H9 (cell line): ENCODE measurements around the gene DLK2. TPM values are rescaled to one million over a fixed set of nuclear protein-coding genes. Genes with fewer than 3 reads are reported as not detected.

Source experiments
- DNase-seq: peaks from one replicate; pipeline ENCODE4 v3.0.0-alpha.2; 2017
- H2AFZ ChIP-seq: one replicate; pipeline ENCODE4 v1.6.1; 2013; ENCODE audit warnings: mild to moderate bottlenecking, low read length, control low read depth, moderate library complexity
- H2AK5ac ChIP-seq: 2 replicates; pipeline ENCODE4 v1.6.1; 2013; ENCODE audit warnings: low read length, control low read depth, mixed read lengths; ENCODE audit not compliant: insufficient read length
- H2BK120ac ChIP-seq: one replicate; pipeline ENCODE4 v1.6.1; 2013; ENCODE audit warnings: low read depth, mild to moderate bottlenecking, low read length, control low read depth, inconsistent platforms; ENCODE audit not compliant: poor library complexity, severe bottlenecking
- H2BK12ac ChIP-seq: 2 replicates; pipeline ENCODE4 v1.6.1; 2013; ENCODE audit warnings: low read length, control low read depth, mixed read lengths, low read depth; ENCODE audit not compliant: insufficient read length
- H2BK15ac ChIP-seq: 2 replicates; pipeline ENCODE4 v1.6.1; 2013; ENCODE audit warnings: low read depth, low read length, control low read depth
- H2BK20ac ChIP-seq: one replicate; pipeline ENCODE4 v1.6.1; 2013; ENCODE audit warnings: low read depth, mild to moderate bottlenecking, low read length, control low read depth, inconsistent platforms; ENCODE audit not compliant: poor library complexity, severe bottlenecking
- H2BK5ac ChIP-seq: 2 replicates; pipeline ENCODE4 v1.6.1; 2013; ENCODE audit warnings: low read length, control low read depth, mixed read lengths; ENCODE audit not compliant: insufficient read length
- H3K14ac ChIP-seq: 2 replicates; pipeline ENCODE4 v1.6.1; 2013; ENCODE audit warnings: low read length, control low read depth; ENCODE audit not compliant: insufficient read depth
- H3K18ac ChIP-seq: 2 replicates; pipeline ENCODE4 v1.6.1; 2013; ENCODE audit warnings: low read depth, mild to moderate bottlenecking, mixed read lengths, low read length, control low read depth; ENCODE audit not compliant: insufficient read length
- H3K23ac ChIP-seq: 2 replicates; pipeline ENCODE4 v1.6.1; 2013; ENCODE audit warnings: low read length, control low read depth, mixed read lengths, low read depth; ENCODE audit not compliant: insufficient read length
- H3K23me2 ChIP-seq: 2 replicates; pipeline ENCODE4 v1.6.1; 2013; ENCODE audit warnings: low read depth, mild to moderate bottlenecking, mixed read lengths, low read length, control low read depth; ENCODE audit not compliant: insufficient read length, poor library complexity, severe bottlenecking
- H3K27ac ChIP-seq: 2 replicates; pipeline ENCODE4 v1.5.1; 2013; ENCODE audit warnings: low read length, control low read depth, mixed read lengths, low read depth; ENCODE audit not compliant: insufficient read length
- H3K27me3 ChIP-seq: 2 replicates; pipeline ENCODE4 v1.6.1; 2013; ENCODE audit warnings: low read length, control low read depth, inconsistent platforms; ENCODE audit not compliant: insufficient read depth
- H3K4ac ChIP-seq: 2 replicates; pipeline ENCODE4 v1.6.1; 2013; ENCODE audit warnings: low read depth, mild to moderate bottlenecking, control low read depth, inconsistent platforms, low read length, moderate library complexity
- H3K4me1 ChIP-seq: 2 replicates; pipeline ENCODE4 v1.6.1; 2013; ENCODE audit warnings: low read length, control low read depth, inconsistent platforms; ENCODE audit not compliant: insufficient read depth
- H3K4me2 ChIP-seq: 2 replicates; pipeline ENCODE4 v1.6.1; 2013; ENCODE audit warnings: low read length, control low read depth, mixed read lengths; ENCODE audit not compliant: insufficient read length, insufficient read depth
- H3K56ac ChIP-seq: 2 replicates; pipeline ENCODE4 v1.6.1; 2013; ENCODE audit warnings: low read depth, mild to moderate bottlenecking, mixed read lengths, low read length, control low read depth; ENCODE audit not compliant: insufficient read length
- H3K79me1 ChIP-seq: 2 replicates; pipeline ENCODE4 v1.6.1; 2013; ENCODE audit warnings: low read depth, mild to moderate bottlenecking, moderate library complexity, low read length, control low read depth, inconsistent platforms; ENCODE audit not compliant: insufficient read depth, poor library complexity, severe bottlenecking
- H3K79me2 ChIP-seq: 2 replicates; pipeline ENCODE4 v1.6.1; 2013; ENCODE audit warnings: low read length, control low read depth, inconsistent platforms; ENCODE audit not compliant: insufficient read depth
- H3K9ac ChIP-seq: 2 replicates; pipeline ENCODE4 v1.6.1; 2013; ENCODE audit warnings: low read length, control low read depth, mixed read lengths; ENCODE audit not compliant: insufficient read length; ENCODE audit errors: extremely low read depth
- H3K9me3 ChIP-seq: one replicate; pipeline ENCODE4 v1.6.1; 2013; ENCODE audit warnings: low read depth, low read length, inconsistent platforms; ENCODE audit not compliant: control insufficient read depth
- H3T11ph ChIP-seq: one replicate; pipeline ENCODE4 v1.6.1; 2013; ENCODE audit warnings: mild to moderate bottlenecking, low read length, control low read depth, inconsistent platforms
- H4K20me1 ChIP-seq: one replicate; pipeline ENCODE4 v1.6.1; 2013; ENCODE audit not compliant: control insufficient read depth, insufficient read length, insufficient read depth
- H4K5ac ChIP-seq: 2 replicates; pipeline ENCODE4 v1.6.1; 2013; ENCODE audit warnings: low read depth, mild to moderate bottlenecking, mixed read lengths, low read length, control low read depth; ENCODE audit not compliant: insufficient read length
- H4K8ac ChIP-seq: replicated peaks from 2 replicates; pipeline ENCODE4 v1.6.1; 2013; ENCODE audit warnings: low read length, control low read depth, mixed read lengths, low read depth; ENCODE audit not compliant: insufficient read length
- H4K91ac ChIP-seq: 2 replicates; pipeline ENCODE4 v1.6.1; 2013; ENCODE audit warnings: low read depth, mild to moderate bottlenecking, moderate library complexity, mixed read lengths, low read length, control low read depth; ENCODE audit not compliant: insufficient read length
- H3K27ac Mint-ChIP-seq, 3 experiments: 2 replicates in 2 of 3; 3 replicates in 1 of 3; pipeline ENCODE4 v1.8.0; 2020 to 2021; ENCODE audit warnings: mixed read lengths in 3 of 3, mild to moderate bottlenecking in 1 of 3, moderate library complexity in 1 of 3
- H3K27me3 Mint-ChIP-seq: 2 replicates; pipeline ENCODE4 v1.8.0; 2021; ENCODE audit warnings: low read depth, mild to moderate bottlenecking, moderate library complexity, mixed read lengths
- H3K36me3 Mint-ChIP-seq, 3 experiments: 2 replicates in 2 of 3; 3 replicates in 1 of 3; pipeline ENCODE4 v1.8.0; 2020 to 2021; ENCODE audit warnings: low read depth in 3 of 3, mixed read lengths in 3 of 3; ENCODE audit not compliant: insufficient read depth in 1 of 3
- H3K4me1 Mint-ChIP-seq, 2 experiments: 2 replicates each; pipeline ENCODE4 v1.8.0; 2020; ENCODE audit warnings: mixed read lengths in 2 of 2
- H3K4me3 Mint-ChIP-seq, 2 experiments: 2 replicates in 1 of 2; 3 replicates in 1 of 2; pipeline ENCODE4 v1.8.0; 2020 to 2021; ENCODE audit warnings: mild to moderate bottlenecking in 2 of 2, mixed read lengths in 2 of 2, moderate library complexity in 1 of 2
- H3K9me3 Mint-ChIP-seq, 2 experiments: 2 replicates in 1 of 2; 3 replicates in 1 of 2; pipeline ENCODE4 v1.8.0; 2020; ENCODE audit warnings: mild to moderate bottlenecking in 2 of 2, mixed read lengths in 2 of 2, moderate library complexity in 1 of 2
- CTCF ChIP-seq: fragments of 200-600 bp; sonication (generic); conservative IDR thresholded peaks from 3 replicates; pipeline ENCODE4 v1.8.0; 2021; ENCODE audit warnings: antibody characterized with exemption, mild to moderate bottlenecking
- WGBS: extraction: QIAGEN DNeasy Blood & Tissue Kit; methylation state at CpG from one replicate; pipeline ENCODE4 v1.1.7; 2013; ENCODE audit warnings: missing lambda C conversion rate, low lambda C conversion rate, mixed read lengths; ENCODE audit not compliant: insufficient read length; ENCODE audit errors: extremely low coverage; 5-methylcytosine and 5-hydroxymethylcytosine counted together
- total RNA-seq: library from RNA; stranded (reverse); gene quantifications from 2 replicates; pipeline ENCODE4 v1.2.1, GENCODE V29; 2021

The DLK2 gene
- total RNA-seq, 1 experiment from 2014 or later = 0.96 TPM

- Histone ChIP-seq H3K56ac (no peak overlapping the region), H3K18ac (no peak overlapping the region), H2BK12ac (no peak overlapping the region), H2BK5ac (no peak overlapping the region), H3K79me1 (no peaks in the 10 kb centered on the region), H3K9me3 (no peaks in the 10 kb centered on the region), H2AK5ac (no peak overlapping the region), H3K23me2 (no peaks in the 10 kb centered on the region), H2AFZ (no peak overlapping the region), H3K79me2 (no peaks in the 10 kb centered on the region), H3K27me3 (no peaks in the 10 kb centered on the region), H3K14ac (no peak overlapping the region), H2BK20ac (no peak overlapping the region), H4K91ac (no peak overlapping the region), H3K23ac (no peak overlapping the region), H3K4me2 (no peak overlapping the region), H3K4ac (no peak overlapping the region), H4K5ac (no peak overlapping the region), H3K4me1 (peaks cover 2% of the 10 kb centered on the region; the same call in 1 of the 2 replicates), H3K27ac (no peak overlapping the region), H3K9ac (no peak overlapping the region), H2BK120ac (no peak overlapping the region), H2BK15ac (no peak overlapping the region), H4K20me1 (no peaks in the 10 kb centered on the region), H4K8ac (no peak overlapping the region), H3T11ph (no peak overlapping the region)
- no peak for TF ChIP-seq CTCF
- H3K36me3 Mint-ChIP-seq = no peaks in the 10 kb centered on the region
- H3K4me1 Mint-ChIP-seq = peaks cover 9 to 11% of the 10 kb centered on the region in 2 experiments
- H3K27me3 Mint-ChIP-seq = peaks cover 17% of the 10 kb centered on the region
- H3K27ac Mint-ChIP-seq = no peak overlapping the region
- no peak overlapping the region for H3K4me3 Mint-ChIP-seq
- no peaks in the 10 kb centered on the region for H3K9me3 Mint-ChIP-seq
- DNase-seq = no peak
- WGBS = no CpG with 5 or more reads among the region's 8 CpGs
These were observed 9.0 kb upstream of the DLK2 start for GRCh38 chr6:43464337-43464736.
